ENCODE measurements around the gene NPAS2.

DNA sequence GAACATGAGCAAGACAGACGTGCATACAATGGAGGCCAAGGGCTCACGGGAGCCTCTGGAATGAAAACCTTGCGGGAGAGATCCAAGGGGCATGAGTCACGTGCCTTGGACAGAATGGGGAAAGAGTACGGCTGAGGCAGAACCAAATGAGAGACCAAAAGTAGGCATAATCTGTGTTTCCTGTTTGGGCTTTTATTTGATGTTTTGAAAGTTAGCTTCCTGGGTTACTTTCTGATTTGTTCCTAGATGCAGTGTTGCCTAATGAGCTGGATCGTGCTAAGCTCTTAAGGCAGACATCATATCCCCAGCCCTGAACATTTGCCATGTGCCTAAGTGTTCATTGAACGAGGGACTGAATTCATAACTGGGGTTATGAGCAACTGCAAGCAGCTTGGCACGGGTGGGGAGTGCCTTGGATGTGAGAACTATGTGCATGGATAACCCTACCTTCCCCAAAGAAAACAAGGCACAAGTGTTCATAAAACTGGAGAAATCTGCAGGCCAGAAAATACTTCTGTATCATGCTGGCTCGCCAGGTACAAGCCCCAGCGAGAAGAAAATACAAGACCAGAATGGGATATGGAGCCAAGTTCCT lies 121.8 kb downstream of the NPAS2 start:
- TF ChIP-seq, protein P1, sequence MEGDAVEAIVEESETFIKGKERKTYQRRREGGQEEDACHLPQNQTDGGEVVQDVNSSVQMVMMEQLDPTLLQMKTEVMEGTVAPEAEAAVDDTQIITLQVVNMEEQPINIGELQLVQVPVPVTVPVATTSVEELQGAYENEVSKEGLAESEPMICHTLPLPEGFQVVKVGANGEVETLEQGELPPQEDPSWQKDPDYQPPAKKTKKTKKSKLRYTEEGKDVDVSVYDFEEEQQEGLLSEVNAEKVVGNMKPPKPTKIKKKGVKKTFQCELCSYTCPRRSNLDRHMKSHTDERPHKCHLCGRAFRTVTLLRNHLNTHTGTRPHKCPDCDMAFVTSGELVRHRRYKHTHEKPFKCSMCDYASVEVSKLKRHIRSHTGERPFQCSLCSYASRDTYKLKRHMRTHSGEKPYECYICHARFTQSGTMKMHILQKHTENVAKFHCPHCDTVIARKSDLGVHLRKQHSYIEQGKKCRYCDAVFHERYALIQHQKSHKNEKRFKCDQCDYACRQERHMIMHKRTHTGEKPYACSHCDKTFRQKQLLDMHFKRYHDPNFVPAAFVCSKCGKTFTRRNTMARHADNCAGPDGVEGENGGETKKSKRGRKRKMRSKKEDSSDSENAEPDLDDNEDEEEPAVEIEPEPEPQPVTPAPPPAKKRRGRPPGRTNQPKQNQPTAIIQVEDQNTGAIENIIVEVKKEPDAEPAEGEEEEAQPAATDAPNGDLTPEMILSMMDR (conservative IDR thresholded peaks at IDR 0.05 in 1 of 2, IDR thresholded peaks at IDR 0.05 in 1 of 2; ENCODE audit: extremely low read depth in 1 of 2, insufficient read depth in 1 of 2, low read depth in 1 of 2, low read length in 2 of 2) = no peak
- no peak for TF ChIP-seq EZH2 (IDR thresholded peaks at IDR 0.05; ENCODE audit: borderline replicate concordance, low read length)

All from mammary epithelial cell (primary cell).